Activated T-cell treated with anti-CD3 and anti-CD28 coated beads, Interleukin-2, amount 50 U/mL, for 4 hours (primary cell): ENCODE data around the gene RTN4R. TPM values are rescaled to one million over a fixed set of nuclear protein-coding genes. Genes with fewer than 3 reads are reported as not detected.

Experiments
- ATAC-seq, 2 donors: fragments of 200-7000 bp; cut with Tn5 transposase; one replicate each; pipeline ENCODE4 v1.10.0; 2021
- DNase-seq: peaks from one replicate; pipeline ENCODE4 v3.0.0-alpha.2; 2020
- H3K27me3 Mint-ChIP-seq: one replicate; pipeline ENCODE4 v1.8.0; 2021; ENCODE audit warnings: low read depth, mixed read lengths
- H3K36me3 Mint-ChIP-seq: one replicate; pipeline ENCODE4 v1.8.0; 2022; ENCODE audit warnings: mixed read lengths; ENCODE audit not compliant: insufficient read depth
- H3K4me1 Mint-ChIP-seq: one replicate; pipeline ENCODE4 v1.8.0; 2021; ENCODE audit warnings: low read depth, mixed read lengths
- H3K4me3 Mint-ChIP-seq: one replicate; pipeline ENCODE4 v1.8.0; 2021; ENCODE audit warnings: mild to moderate bottlenecking, moderate library complexity, mixed read lengths
- H3K9me3 Mint-ChIP-seq: one replicate; pipeline ENCODE4 v1.8.0; 2021; ENCODE audit warnings: mixed read lengths
- total RNA-seq, 3 donors: library from RNA; stranded (reverse); gene quantifications; one replicate each; pipeline ENCODE4 v1.2.1, GENCODE V29; 2021

The RTN4R gene
- total RNA-seq, 3 donors from 2014 or later, result 0.89 to 1.4 (median 1.0) TPM

GRCh38 chr22:20212754-20213699 lies 55.1 kb downstream of the RTN4R start:
- ATAC-seq, result no peak

GRCh38 chr22:20211997-20212753 lies 55.9 kb downstream of the RTN4R start:
- Mint-ChIP-seq H3K27me3 (no peaks in the 10 kb centered on the region), H3K4me3 (no peak overlapping the region), H3K36me3 (peaks cover 2% of the 10 kb centered on the region), H3K9me3 (no peaks in the 10 kb centered on the region), H3K4me1 (peaks cover 15% of the 10 kb centered on the region)
- ATAC-seq (no peak), DNase-seq (no peak)

More at GRCh38 chr22:20212754-20213699, 55.1 kb downstream of the RTN4R start:
- no peaks in the 10 kb centered on the region for H3K9me3 Mint-ChIP-seq
- H3K36me3 Mint-ChIP-seq, result peaks cover 1% of the 10 kb centered on the region
- H3K4me3 Mint-ChIP-seq, result no peak overlapping the region
- H3K27me3 Mint-ChIP-seq, result no peaks in the 10 kb centered on the region
- H3K4me1 Mint-ChIP-seq, result peaks cover 11% of the 10 kb centered on the region
- no peak for DNase-seq

- H3K9me3 Mint-ChIP-seq, result no peaks in the 10 kb centered on the region
- H3K4me1 Mint-ChIP-seq, result peaks cover 17% of the 10 kb centered on the region
- DNase-seq, result no peak
- peaks cover 2% of the 10 kb centered on the region for H3K36me3 Mint-ChIP-seq
- ATAC-seq, result no peak
- H3K4me3 Mint-ChIP-seq, result no peak overlapping the region
- H3K27me3 Mint-ChIP-seq, result no peaks in the 10 kb centered on the region
These were observed 56.6 kb downstream of the RTN4R start for GRCh38 chr22:20211409-20211996.

GRCh38 chr22:20210473-20211059 lies 57.6 kb downstream of the RTN4R start:
- Mint-ChIP-seq H3K36me3 (peaks cover 2% of the 10 kb centered on the region), H3K4me3 (no peak overlapping the region), H3K4me1 (peaks cover 25% of the 10 kb centered on the region), H3K9me3 (no peaks in the 10 kb centered on the region), H3K27me3 (no peaks in the 10 kb centered on the region)
- DNase-seq (no peak), ATAC-seq (no peak)

GRCh38 chr22:20209761-20210250 lies 58.3 kb downstream of the RTN4R start:
- ATAC-seq (no peak), DNase-seq (no peak)
- Mint-ChIP-seq H3K4me1 (peaks cover 27% of the 10 kb centered on the region), H3K27me3 (no peaks in the 10 kb centered on the region), H3K36me3 (peaks cover 2% of the 10 kb centered on the region), H3K9me3 (no peaks in the 10 kb centered on the region), H3K4me3 (no peak overlapping the region)

GRCh38 chr22:20208713-20209310 lies 59.3 kb downstream of the RTN4R start:
- Mint-ChIP-seq H3K27me3 (no peaks in the 10 kb centered on the region), H3K9me3 (no peaks in the 10 kb centered on the region), H3K4me3 (no peak overlapping the region), H3K36me3 (peaks cover 2% of the 10 kb centered on the region), H3K4me1 (peaks cover 27% of the 10 kb centered on the region)
- no peak for ATAC-seq
- DNase-seq, result no peak

- DNase-seq (no peak), ATAC-seq (no peak)
- H3K4me1 Mint-ChIP-seq, result peaks cover 24% of the 10 kb centered on the region
- H3K9me3 Mint-ChIP-seq, result no peaks in the 10 kb centered on the region
- H3K36me3 Mint-ChIP-seq, result peaks cover 2% of the 10 kb centered on the region
- peak overlapping the region; percentile 93 for H3K4me3 Mint-ChIP-seq
- no peaks in the 10 kb centered on the region for H3K27me3 Mint-ChIP-seq
These were observed 60.7 kb downstream of the RTN4R start for GRCh38 chr22:20207277-20208025.

GRCh38 chr22:20206709-20207215 lies 61.4 kb downstream of the RTN4R start:
- no peak for DNase-seq
- peak; percentile 53 to 61 for ATAC-seq
- Mint-ChIP-seq H3K9me3 (no peaks in the 10 kb centered on the region), H3K27me3 (no peaks in the 10 kb centered on the region), H3K36me3 (peaks cover 2% of the 10 kb centered on the region), H3K4me3 (peak overlapping the region; percentile 93), H3K4me1 (peaks cover 21% of the 10 kb centered on the region)

GRCh38 chr22:20205964-20206708 lies 62.0 kb downstream of the RTN4R start:
- ATAC-seq (peak; percentile 94 to 97), DNase-seq (peak; percentile 56)
- peak overlapping the region; percentile 93 for H3K4me3 Mint-ChIP-seq
- H3K27me3 Mint-ChIP-seq, result no peaks in the 10 kb centered on the region
- peaks cover 2% of the 10 kb centered on the region for H3K36me3 Mint-ChIP-seq
- peaks cover 21% of the 10 kb centered on the region for H3K4me1 Mint-ChIP-seq
- no peaks in the 10 kb centered on the region for H3K9me3 Mint-ChIP-seq

GRCh38 chr22:20205464-20205963 lies 62.6 kb downstream of the RTN4R start:
- ATAC-seq (no peak), DNase-seq (no peak)
- Mint-ChIP-seq H3K4me1 (peaks cover 21% of the 10 kb centered on the region), H3K4me3 (peak overlapping the region; percentile 93), H3K27me3 (no peaks in the 10 kb centered on the region), H3K36me3 (peaks cover 2% of the 10 kb centered on the region), H3K9me3 (no peaks in the 10 kb centered on the region)

GRCh38 chr22:20204806-20205205 lies 63.3 kb downstream of the RTN4R start:
- no peak for DNase-seq
- Mint-ChIP-seq H3K36me3 (peaks cover 2% of the 10 kb centered on the region), H3K9me3 (no peaks in the 10 kb centered on the region), H3K4me1 (peaks cover 21% of the 10 kb centered on the region), H3K4me3 (no peak overlapping the region), H3K27me3 (no peaks in the 10 kb centered on the region)
- ATAC-seq, result no peak

- Mint-ChIP-seq H3K4me3 (no peak overlapping the region), H3K36me3 (peaks cover 2% of the 10 kb centered on the region), H3K9me3 (no peaks in the 10 kb centered on the region), H3K4me1 (peaks cover 21% of the 10 kb centered on the region), H3K27me3 (no peaks in the 10 kb centered on the region)
- DNase-seq (no peak), ATAC-seq (no peak)
These were observed 63.8 kb downstream of the RTN4R start for GRCh38 chr22:20204311-20204710.
